H54 (cell line): ENCODE results near the gene TBPL2.
A peak's percentile ranks its signal among the peaks of the same experiment; 100 is the strongest.

ENCODE experiments used
- DNase-seq: peaks from one replicate; pipeline ENCODE4 v3.0.0; 2011; ENCODE audit warnings: low spot score, mixed read lengths; ENCODE audit not compliant: insufficient read length
- FAIRE-seq: peaks from 3 replicates; lab custom pipeline; 2011; peaks lifted over from hg19 to GRCh38; lab: Jason Lieb, UNC
- POLR2A ChIP-seq: IDR thresholded peaks from 2 replicates; pipeline ENCODE4 v1.6.1; 2011; ENCODE audit warnings: low read depth, mild to moderate bottlenecking, low read length

The TBPL2 gene

DNA sequence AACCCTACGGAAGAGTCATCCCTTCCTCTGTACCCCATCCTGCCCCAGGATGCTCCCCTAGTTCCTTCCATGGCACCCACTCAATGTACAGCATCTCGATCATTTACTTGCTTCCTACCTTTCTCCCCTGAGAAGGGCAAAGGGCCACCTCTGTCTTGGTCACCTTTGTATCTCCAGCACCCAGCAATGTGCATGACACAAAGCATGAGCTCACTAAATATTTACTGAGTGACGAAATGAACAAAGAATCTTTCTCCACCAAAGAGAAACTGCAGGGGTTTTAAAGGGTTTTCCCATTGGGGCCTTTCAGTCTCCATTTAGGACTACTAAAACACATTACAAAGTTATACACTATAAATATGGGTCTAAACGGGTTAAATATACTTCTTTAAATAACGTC, 59.4 kb downstream of the TBPL2 start:
- DNase-seq (no peak), FAIRE-seq (no peak)
- TF ChIP-seq POLR2A: no peak

DNA sequence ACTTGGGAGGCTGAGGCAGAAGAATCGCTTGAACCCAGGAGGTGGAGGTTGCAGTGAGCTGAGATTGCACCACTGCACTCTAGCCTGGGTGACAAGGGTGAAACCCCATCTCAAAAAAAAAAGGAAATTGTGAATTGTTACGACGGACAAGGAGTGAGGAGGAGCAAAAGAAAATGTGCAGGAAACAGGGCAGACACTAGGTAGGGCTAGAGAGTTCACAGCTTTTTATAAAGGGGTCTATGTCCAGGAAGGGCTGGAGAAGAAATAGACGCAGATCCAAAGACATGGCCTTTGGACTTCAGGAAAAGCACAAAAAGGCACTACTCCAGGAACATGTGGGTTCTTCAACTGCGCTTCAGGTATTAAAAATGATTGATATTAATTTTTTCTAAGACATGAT, 63.2 kb downstream of the TBPL2 start:
- no peak for TF ChIP-seq POLR2A
- DNase-seq (no peak), FAIRE-seq (no peak)

GRCh38 chr14:55374771-55375170, 65.6 kb downstream of the TBPL2 start:
- FAIRE-seq: no peak
- no peak for DNase-seq
- no peak for TF ChIP-seq POLR2A

DNA sequence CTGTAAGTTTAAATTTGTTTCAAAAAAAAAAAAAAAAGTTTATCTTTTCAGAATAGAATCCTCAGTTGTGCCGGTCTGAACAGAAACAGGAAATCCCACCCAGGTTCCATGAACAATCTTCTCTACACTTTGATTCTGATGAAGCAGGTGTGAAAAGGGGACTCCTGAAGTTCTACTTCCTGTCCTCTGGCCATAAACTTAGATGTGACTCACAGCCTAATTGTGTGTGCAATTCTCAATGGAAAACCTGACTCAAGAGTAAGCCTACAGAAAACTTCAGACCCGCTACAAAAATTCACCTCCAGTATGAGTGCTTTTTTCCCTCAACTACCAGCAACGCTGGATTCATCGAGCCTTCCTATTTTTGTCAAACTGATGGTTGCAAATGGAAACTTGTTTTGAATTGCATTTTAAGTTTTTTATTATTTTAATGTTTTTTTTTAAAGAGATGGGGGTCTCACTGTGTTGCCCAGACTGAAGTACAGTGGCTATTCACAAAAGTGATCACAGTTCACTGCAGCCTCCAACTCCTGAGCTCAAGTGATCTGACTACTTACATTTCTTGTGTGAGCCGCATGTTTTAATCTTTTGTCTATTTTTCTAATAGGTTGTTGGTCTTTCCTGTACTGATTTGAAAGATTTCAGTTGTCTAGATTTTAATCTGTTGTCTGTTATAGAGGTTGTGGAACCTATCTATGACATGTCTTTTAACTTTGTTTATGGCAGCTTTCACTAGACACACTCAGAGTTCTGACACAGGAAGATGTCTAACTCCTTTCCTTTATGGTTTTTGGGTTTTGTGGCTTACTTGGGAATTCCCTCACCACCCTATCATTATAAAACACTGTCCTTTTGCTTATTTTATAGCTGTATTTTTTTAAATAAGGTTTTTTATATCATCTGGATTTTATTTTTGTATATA, 66.4 kb downstream of the TBPL2 start:
- TF ChIP-seq POLR2A: no peak
- no peak for DNase-seq
- no peak for FAIRE-seq

- no peak for TF ChIP-seq POLR2A
- no peak for DNase-seq
- FAIRE-seq: no peak
Observed at GRCh38 chr14:55372825-55373224, 67.6 kb downstream of the TBPL2 start.

DNA sequence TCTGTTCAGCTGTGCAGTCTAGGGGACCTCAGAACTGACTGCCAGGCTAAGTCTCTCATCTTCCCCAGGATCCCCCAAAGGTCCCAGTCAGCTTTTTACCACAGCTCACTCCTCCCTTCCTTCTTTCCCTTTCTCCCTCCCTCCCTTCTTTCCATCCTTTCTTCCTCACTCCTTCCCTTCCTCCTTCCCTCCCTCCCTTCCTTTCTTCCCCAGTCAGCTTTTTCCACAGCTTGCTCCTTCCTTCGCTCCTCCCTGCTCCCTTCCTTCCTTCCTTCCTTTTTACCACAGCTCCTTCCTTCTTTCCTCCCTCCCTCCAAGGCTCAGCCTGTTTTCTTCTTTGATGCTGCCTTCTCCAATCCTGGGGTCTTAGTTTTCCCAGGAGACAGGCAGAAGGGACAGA, 68.0 kb downstream of the TBPL2 start:
- TF ChIP-seq POLR2A: no peak
- DNase-seq (no peak), FAIRE-seq (no peak)

DNA sequence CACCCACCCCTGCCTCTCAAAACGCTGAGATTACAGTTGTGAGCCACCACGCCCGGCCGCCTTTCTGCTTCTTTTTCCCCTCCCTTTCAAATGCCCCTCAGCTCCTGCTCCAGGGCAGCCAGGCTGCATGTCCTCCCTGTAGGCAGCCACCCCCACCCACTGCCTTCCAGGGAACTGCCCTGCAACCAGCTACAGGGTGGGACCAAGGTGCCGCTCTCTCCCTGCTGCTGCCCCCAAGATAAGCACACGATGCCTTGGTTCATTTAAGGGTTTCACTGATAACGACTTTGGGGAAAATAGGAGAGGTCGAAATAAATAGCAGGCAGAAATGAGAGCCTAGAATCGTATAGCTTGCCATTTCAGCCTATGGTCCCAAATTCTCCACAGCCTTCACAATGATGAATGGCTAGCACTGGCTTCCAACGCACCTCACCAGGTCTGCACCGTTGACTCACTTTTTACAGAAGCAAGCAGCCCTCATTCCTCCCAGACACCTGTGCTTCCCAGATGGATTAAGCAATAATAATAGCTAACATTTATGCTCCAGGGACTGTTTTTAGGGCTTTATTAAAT, 69.4 kb downstream of the TBPL2 start:
- FAIRE-seq (no peak), DNase-seq (no peak)
- no peak for TF ChIP-seq POLR2A

DNA sequence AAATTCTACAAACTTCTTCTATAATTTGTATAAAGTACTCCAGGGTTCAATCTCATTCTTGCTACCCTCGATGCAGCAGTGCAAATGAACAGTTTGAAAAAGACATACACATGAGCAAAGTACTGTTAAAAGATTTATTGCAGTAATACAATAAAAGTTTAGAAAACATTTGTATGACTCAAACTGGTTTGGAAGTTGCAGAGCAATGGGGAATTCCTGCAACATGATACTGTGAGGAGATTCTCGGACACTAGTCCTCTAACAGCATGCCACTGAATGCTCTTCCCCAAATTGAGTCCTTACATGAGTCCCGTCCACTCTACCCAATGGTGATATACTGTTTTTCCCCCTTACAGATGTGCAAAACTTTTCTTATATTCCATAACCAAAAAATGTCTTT, 74.1 kb downstream of the TBPL2 start:
- no peak for TF ChIP-seq POLR2A
- peak; percentile 65 for FAIRE-seq
- DNase-seq: no peak
